ENCODE measurements around the gene HERPUD1.

GRCh38 chr16:56987692-56988091 lies 55.8 kb downstream of the HERPUD1 start:
- TF ChIP-seq CTCF (conservative IDR thresholded peaks at IDR 0.05; ENCODE audit: low read depth, low read length) (no peak), EZH2 (IDR thresholded peaks at IDR 0.05; ENCODE audit: borderline replicate concordance, low read depth, low read length, poor library complexity, severe bottlenecking) (no peak)
